K562 (cell line): ENCODE data around the gene PHYKPL.

Experiments
- CBX1 ChIP-seq: sonication (generic); IDR thresholded peaks from 2 replicates; pipeline ENCODE4 v1.6.1; 2016; ENCODE audit warnings: antibody characterized with exemption, low read depth, mild to moderate bottlenecking
- EHMT2 ChIP-seq: fragments of 450-650 bp; IDR thresholded peaks from 2 replicates; pipeline ENCODE4 v1.6.1; 2018; ENCODE audit warnings: antibody characterized with exemption
- GABPA ChIP-seq: fragments of 200-800 bp; sonication (Bioruptor generic); conservative IDR thresholded peaks from 2 replicates; pipeline ENCODE4 v1.6.1; 2016; ENCODE audit warnings: low read depth, missing genetic modification characterization, missing compliant biosample characterization
- HDAC3 ChIP-seq: fragments of 450-650 bp; IDR thresholded peaks from 2 replicates; pipeline ENCODE4 v1.6.1; 2018; ENCODE audit warnings: borderline replicate concordance, mild to moderate bottlenecking, moderate library complexity; ENCODE audit not compliant: partially characterized antibody
- TCF7L2 ChIP-seq: fragments of 150-350 bp; IDR thresholded peaks from 2 replicates; pipeline ENCODE4 v1.6.1; 2016; ENCODE audit warnings: low read depth, mild to moderate bottlenecking, low read length, moderate library complexity
- ZNF23 ChIP-seq: fragments of 250-450 bp; sonication (Bioruptor Pico); IDR thresholded peaks from 2 replicates; pipeline ENCODE4 v1.4.0; 2020; ENCODE audit warnings: mild to moderate bottlenecking

DNA sequence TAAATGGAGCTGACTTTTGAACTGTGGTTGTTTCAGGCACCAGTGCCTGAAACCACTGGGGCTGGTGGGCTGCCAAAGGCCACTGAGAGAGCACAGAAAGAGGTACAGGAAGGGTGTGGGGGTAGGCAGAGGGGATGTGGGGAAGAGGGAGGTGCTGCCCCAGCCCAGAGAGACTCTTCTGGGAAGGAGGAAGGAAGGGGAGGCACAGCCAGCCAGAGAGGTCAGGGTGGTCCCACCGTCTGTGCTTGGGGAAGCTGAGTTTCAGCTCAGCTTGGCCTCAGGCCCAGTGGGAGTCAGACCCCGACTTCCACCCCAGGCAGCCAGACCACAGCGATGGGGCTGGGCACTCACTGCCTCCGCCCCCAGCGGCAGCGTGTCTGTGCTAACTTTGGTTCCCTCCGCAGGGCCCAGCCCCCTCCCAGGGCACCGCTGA, 8.6 kb upstream of the PHYKPL start:
- TF ChIP-seq EHMT2: no peak
- no peak for TF ChIP-seq GABPA (tag)
- no peak for TF ChIP-seq HDAC3
- TF ChIP-seq CBX1: no peak
- TF ChIP-seq TCF7L2: no peak
- TF ChIP-seq ZNF23 (CRISPR knock-in tag): no peak
